HG02642 (cell line): ENCODE measurements around the gene VCAM1.
A peak's percentile ranks its signal among the peaks of the same experiment; 100 is the strongest.
"Not testable (repeated sequence)": the region's sequence is repeated elsewhere in the genome, so short reads cannot be mapped to it uniquely, and the experiment has no call there.

ENCODE experiments used
- ATAC-seq: cut with Tn5 transposase; IDR thresholded peaks from one replicate; pipeline ENCODE4 v1.9.1; 2021; ENCODE audit warnings: mild to moderate bottlenecking; ENCODE audit not compliant: unreplicated experiment, poor library complexity

VCAM1 gene

GRCh38 chr1:100719490-100719889 is at the start of gene VCAM1:
TSS of gene VCAM1 (plus strand) at chr1:100719742. CDS start at chr1:100719861, 119 bp downstream.
- peak; percentile 61 for ATAC-seq

GRCh38 chr1:100670083-100670482 is 49.5 kb upstream of the VCAM1 start:
- ATAC-seq = no peak

GRCh38 chr1:100671601-100672000 is 47.9 kb upstream of the VCAM1 start:
- no peak for ATAC-seq

- no peak for ATAC-seq
These were observed 35.8 kb upstream of the VCAM1 start for GRCh38 chr1:100683448-100684349.

GRCh38 chr1:100699744-100700143 is 19.8 kb upstream of the VCAM1 start:
- no peak for ATAC-seq

- no peak for ATAC-seq
These were observed 19.0 kb upstream of the VCAM1 start for GRCh38 chr1:100700586-100700985.

GRCh38 chr1:100703052-100703451 is 16.5 kb upstream of the VCAM1 start:
- no peak for ATAC-seq

GRCh38 chr1:100703716-100704115 is 15.8 kb upstream of the VCAM1 start:
- no peak for ATAC-seq

GRCh38 chr1:100704473-100704872 is 15.1 kb upstream of the VCAM1 start:
- ATAC-seq = no peak

GRCh38 chr1:100706296-100706695 is 13.2 kb upstream of the VCAM1 start:
- no peak for ATAC-seq

GRCh38 chr1:100706856-100707255 is 12.7 kb upstream of the VCAM1 start:
- no peak for ATAC-seq

GRCh38 chr1:100708476-100709062 is 11.0 kb upstream of the VCAM1 start:
- no peak for ATAC-seq

- no peak for ATAC-seq
These were observed 8.4 kb upstream of the VCAM1 start for GRCh38 chr1:100710906-100711682.

GRCh38 chr1:100713027-100713426 is 6.5 kb upstream of the VCAM1 start:
- not testable (repeated sequence) for ATAC-seq

GRCh38 chr1:100713626-100714025 is 5.9 kb upstream of the VCAM1 start:
- no peak for ATAC-seq

- no peak for ATAC-seq
These were observed 4.9 kb upstream of the VCAM1 start for GRCh38 chr1:100714599-100714998.

GRCh38 chr1:100717218-100717617 is 2.3 kb upstream of the VCAM1 start:
- ATAC-seq = no peak

GRCh38 chr1:100718581-100718980 is 961 bp upstream of the VCAM1 start:
- ATAC-seq = no peak

- no peak for ATAC-seq
These were observed 559 bp downstream of the VCAM1 start for GRCh38 chr1:100720101-100720500.

- ATAC-seq = no peak
These were observed 1.2 kb downstream of the VCAM1 start for GRCh38 chr1:100720751-100721150.
